Osteoblast (primary cell): Measurements from ENCODE around the gene ANXA4. TPM values are rescaled to one million over a fixed set of nuclear protein-coding genes. Genes with fewer than 3 reads are reported as not detected.

Source experiments
- DNase-seq: peaks from one replicate; pipeline ENCODE4 v3.0.0; 2011; ENCODE audit warnings: low spot score, mixed read lengths; ENCODE audit not compliant: insufficient read length; ENCODE audit errors: missing footprints
- H2AFZ ChIP-seq: 2 replicates; pipeline ENCODE4 v1.6.0; 2011; ENCODE audit warnings: mild to moderate bottlenecking, low read length
- H3K27ac ChIP-seq: 2 replicates; pipeline ENCODE4 v1.5.1; 2011; ENCODE audit warnings: mild to moderate bottlenecking, low read depth, low read length, moderate library complexity
- H3K27me3 ChIP-seq: 2 replicates; pipeline ENCODE4 v1.6.0; 2012; ENCODE audit warnings: mild to moderate bottlenecking, control low read depth, inconsistent platforms, low read length, moderate library complexity; ENCODE audit not compliant: insufficient read depth
- H3K36me3 ChIP-seq: 2 replicates; pipeline ENCODE4 v1.5.1; 2011; ENCODE audit warnings: mild to moderate bottlenecking, low read length, control low read depth, moderate library complexity; ENCODE audit not compliant: insufficient read depth
- H3K4me1 ChIP-seq: 2 replicates; pipeline ENCODE4 v1.5.1; 2011; ENCODE audit warnings: mild to moderate bottlenecking, low read length, control low read depth, moderate library complexity; ENCODE audit not compliant: insufficient read depth
- H3K4me2 ChIP-seq: 2 replicates; pipeline ENCODE4 v1.6.0; 2011; ENCODE audit warnings: mild to moderate bottlenecking, low read length; ENCODE audit not compliant: insufficient read depth
- H3K4me3 ChIP-seq: fragments of 200-600 bp; sonication (generic); 3 replicates; pipeline ENCODE4 v1.5.1; 2012; ENCODE audit warnings: mild to moderate bottlenecking, low read length, inconsistent platforms; ENCODE audit not compliant: insufficient read depth
- H3K79me2 ChIP-seq: 2 replicates; pipeline ENCODE4 v1.6.0; 2012; ENCODE audit warnings: mild to moderate bottlenecking, low read length, control low read depth, inconsistent platforms; ENCODE audit not compliant: insufficient read depth
- H3K9me3 ChIP-seq: 2 replicates; pipeline ENCODE4 v1.5.1; 2011; ENCODE audit warnings: low read depth, low read length, control low read depth
- H4K20me1 ChIP-seq: 2 replicates; pipeline ENCODE4 v1.6.0; 2012; ENCODE audit warnings: mild to moderate bottlenecking, low read length, control low read depth; ENCODE audit not compliant: insufficient read depth
- CTCF ChIP-seq: IDR thresholded peaks from 2 replicates; pipeline ENCODE4 v1.5.1; 2011; ENCODE audit warnings: mild to moderate bottlenecking, low read depth, low read length, moderate library complexity; ENCODE audit errors: extremely low read depth
- small RNA-seq: library from RNA; depleted of rRNA; stranded (forward); fragments of <200 nt; gene quantifications from one replicate; pipeline ENCODE3, GENCODE V24; 2012
- total RNA-seq: library from RNA; depleted of rRNA; stranded (reverse); fragments of >200 nt; gene quantifications from 2 replicates; pipeline ENCODE4 v1.2.3, GENCODE V29; 2012

Gene ANXA4
- total RNA-seq, 1 donor, result 38.4 TPM

- Histone ChIP-seq H3K9me3 (no peaks in the 10 kb centered on the region), H3K4me2 (no peak overlapping the region), H3K27ac (no peak overlapping the region), H3K27me3 (no peaks in the 10 kb centered on the region), H3K4me3 (no peak overlapping the region), H2AFZ (no peak overlapping the region), H3K36me3 (peaks cover 37% of the 10 kb centered on the region), H3K4me1 (no peaks in the 10 kb centered on the region), H4K20me1 (no peaks in the 10 kb centered on the region), H3K79me2 (no peaks in the 10 kb centered on the region)
- DNase-seq, result no peak
- no peak for TF ChIP-seq CTCF
These were observed 106.4 kb downstream of the ANXA4 start for GRCh38 chr2:69848186-69848790.

- no peak overlapping the region for H3K27ac ChIP-seq
- TF ChIP-seq CTCF, result no peak
- no peaks in the 10 kb centered on the region for H3K27me3 ChIP-seq
- no peaks in the 10 kb centered on the region for H3K9me3 ChIP-seq
- DNase-seq, result no peak
- no peaks in the 10 kb centered on the region for H3K4me1 ChIP-seq
- no peaks in the 10 kb centered on the region for H4K20me1 ChIP-seq
- H3K4me3 ChIP-seq, result no peak overlapping the region
- H3K36me3 ChIP-seq, result no peaks in the 10 kb centered on the region
- H2AFZ ChIP-seq, result no peak overlapping the region
- no peaks in the 10 kb centered on the region for H3K79me2 ChIP-seq
- no peak overlapping the region for H3K4me2 ChIP-seq
These were observed 116.3 kb downstream of the ANXA4 start for GRCh38 chr2:69858261-69858660.

- no peak for DNase-seq
- no peak overlapping the region for H3K4me3 ChIP-seq
- H3K27me3 ChIP-seq, result no peaks in the 10 kb centered on the region
These were observed 121.4 kb downstream of the ANXA4 start for GRCh38 chr2:69863298-69863697.

More at GRCh38 chr2:69863298-69863697, 121.4 kb downstream of the ANXA4 start:
- H3K79me2 ChIP-seq, result no peaks in the 10 kb centered on the region
- no peaks in the 10 kb centered on the region for H3K9me3 ChIP-seq
- TF ChIP-seq CTCF, result no peak
- H2AFZ ChIP-seq, result no peak overlapping the region
- H3K27ac ChIP-seq, result no peak overlapping the region
- H3K4me2 ChIP-seq, result no peak overlapping the region
- H3K36me3 ChIP-seq, result peaks cover 24% of the 10 kb centered on the region
- H3K4me1 ChIP-seq, result no peaks in the 10 kb centered on the region
- no peaks in the 10 kb centered on the region for H4K20me1 ChIP-seq

Small RNA genes lying within 50 kb of the gene (small RNA-seq; reads per million reads assigned to genes)
- gene RPL23AP92, result not detected

Other genes starting within 250 kb of the ANXA4 start
- 61.9 and 62.5 TPM in 2 replicates for gene AAK1, start 98.4 kb upstream of the ANXA4 start, total RNA-seq
- gene GMCL1, start 87.5 kb downstream of the ANXA4 start, total RNA-seq, result 8.7 and 11.2 TPM in 2 replicates
- gene SNRNP27, start 151.8 kb downstream of the ANXA4 start, total RNA-seq, result 35.1 and 38.6 TPM in 2 replicates
- 13.8 and 14.5 TPM in 2 replicates for gene MXD1, start 173.0 kb downstream of the ANXA4 start, total RNA-seq
- gene ASPRV1, start 219.5 kb downstream of the ANXA4 start, total RNA-seq, result 0.29 and 0.72 TPM in 2 replicates